Suprapubic skin (tissue), 4 donors: ENCODE results near the gene AEBP1. TPM values are rescaled to one million over a fixed set of nuclear protein-coding genes. Genes with fewer than 3 reads are reported as not detected.

Experiments used
- DNase-seq, 2 donors: peaks; one replicate each; pipeline ENCODE4 v3.0.0-alpha.2; 2019; ENCODE audit warnings: low spot score in 2 of 2
- H3K27ac ChIP-seq: fragments of 200-600 bp; sonication (generic); one replicate; pipeline ENCODE4 v1.5.1; 2019
- H3K27me3 ChIP-seq: fragments of 200-600 bp; sonication (generic); one replicate; pipeline ENCODE4 v1.5.1; 2019
- H3K36me3 ChIP-seq: fragments of 200-600 bp; sonication (generic); one replicate; pipeline ENCODE4 v1.5.1; 2019
- H3K4me1 ChIP-seq: fragments of 200-600 bp; sonication (generic); one replicate; pipeline ENCODE4 v1.5.1; 2019
- H3K4me3 ChIP-seq: fragments of 200-600 bp; sonication (generic); one replicate; pipeline ENCODE4 v1.5.1; 2019; ENCODE audit warnings: mild to moderate bottlenecking
- H3K9me3 ChIP-seq: fragments of 200-600 bp; sonication (generic); one replicate; pipeline ENCODE4 v1.5.1; 2019
- CTCF ChIP-seq, 2 donors: fragments of 200-600 bp in 1 of 2; fragments of 450-650 bp in 1 of 2; sonication (generic) in 1 of 2; IDR thresholded peaks; one replicate each; pipeline ENCODE4 v1.5.1; 2016 to 2019; ENCODE audit warnings: antibody characterized with exemption in 2 of 2, mild to moderate bottlenecking in 1 of 2, moderate library complexity in 1 of 2
- EP300 ChIP-seq: sonication (generic); formaldehyde crosslinking; IDR thresholded peaks from one replicate; pipeline ENCODE4 v1.6.1; 2017; ENCODE audit warnings: antibody characterized with exemption
- POLR2A ChIP-seq, 2 donors: fragments of 450-650 bp; IDR thresholded peaks; one replicate each; pipeline ENCODE4 v1.6.1; 2017; ENCODE audit warnings: antibody characterized with exemption in 2 of 2, mild to moderate bottlenecking in 2 of 2, moderate library complexity in 2 of 2
- POLR2AphosphoS5 ChIP-seq, 3 donors: sonication (generic); formaldehyde crosslinking; IDR thresholded peaks; one replicate each; pipeline ENCODE4 v1.6.1; 2017; ENCODE audit warnings: antibody characterized with exemption in 3 of 3
- WGBS: methylation state at CpG from one replicate; pipeline ENCODE4 v1.1.5; 2018; 5-methylcytosine and 5-hydroxymethylcytosine counted together
- total RNA-seq, 4 donors: library from RNA; depleted of rRNA; stranded (reverse); fragments of >200 nt; gene quantifications; one replicate each; pipeline ENCODE4 v1.1.0, GENCODE V29; 2016

AEBP1 gene
- total RNA-seq, 4 donors from 2014 or later, result 24.3 to 74.0 (median 43.3) TPM

GRCh38 chr7:44112997-44113763 lies 9.0 kb downstream of the AEBP1 start:
- peaks cover 90% of the 10 kb centered on the region for H3K36me3 ChIP-seq
- H3K27ac ChIP-seq, result no peak overlapping the region
- WGBS, result 74% methylated on average over 20 of the region's 34 CpGs
- H3K4me1 ChIP-seq, result peaks cover 7% of the 10 kb centered on the region
- H3K9me3 ChIP-seq, result no peaks in the 10 kb centered on the region
- H3K27me3 ChIP-seq, result no peaks in the 10 kb centered on the region
- DNase-seq, result no peak
- no peak overlapping the region for H3K4me3 ChIP-seq
- TF ChIP-seq POLR2A (IDR thresholded peaks at IDR 0.05) (no peak), EP300 (no peak), CTCF (IDR thresholded peaks at IDR 0.05) (no peak), POLR2AphosphoS5 (IDR thresholded peaks at IDR 0.05) (no peak)

DNA sequence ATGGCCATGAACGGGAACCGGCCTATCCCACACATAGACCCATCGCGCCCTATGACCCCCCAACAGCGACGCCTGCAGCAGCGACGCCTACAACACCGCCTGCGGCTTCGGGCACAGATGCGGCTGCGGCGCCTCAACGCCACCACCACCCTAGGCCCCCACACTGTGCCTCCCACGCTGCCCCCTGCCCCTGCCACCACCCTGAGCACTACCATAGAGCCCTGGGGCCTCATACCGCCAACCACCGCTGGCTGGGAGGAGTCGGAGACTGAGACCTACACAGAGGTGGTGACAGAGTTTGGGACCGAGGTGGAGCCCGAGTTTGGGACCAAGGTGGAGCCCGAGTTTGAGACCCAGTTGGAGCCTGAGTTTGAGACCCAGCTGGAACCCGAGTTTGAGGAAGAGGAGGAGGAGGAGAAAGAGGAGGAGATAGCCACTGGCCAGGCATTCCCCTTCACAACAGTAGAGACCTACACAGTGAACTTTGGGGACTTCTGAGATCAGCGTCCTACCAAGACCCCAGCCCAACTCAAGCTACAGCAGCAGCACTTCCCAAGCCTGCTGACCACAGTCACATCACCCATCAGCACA lies 9.7 kb downstream of the AEBP1 start:
- H3K27me3 ChIP-seq, result no peaks in the 10 kb centered on the region
- H3K36me3 ChIP-seq, result peaks cover 90% of the 10 kb centered on the region
- no peak for DNase-seq
- 90% methylated on average over 15 of the region's 24 CpGs for WGBS
- TF ChIP-seq EP300 (no peak), POLR2A (IDR thresholded peaks at IDR 0.05) (no peak), CTCF (IDR thresholded peaks at IDR 0.05) (no peak), POLR2AphosphoS5 (IDR thresholded peaks at IDR 0.05) (no peak)
- no peak overlapping the region for H3K4me3 ChIP-seq
- no peaks in the 10 kb centered on the region for H3K9me3 ChIP-seq
- no peak overlapping the region for H3K27ac ChIP-seq
- peaks cover 7% of the 10 kb centered on the region for H3K4me1 ChIP-seq

DNA sequence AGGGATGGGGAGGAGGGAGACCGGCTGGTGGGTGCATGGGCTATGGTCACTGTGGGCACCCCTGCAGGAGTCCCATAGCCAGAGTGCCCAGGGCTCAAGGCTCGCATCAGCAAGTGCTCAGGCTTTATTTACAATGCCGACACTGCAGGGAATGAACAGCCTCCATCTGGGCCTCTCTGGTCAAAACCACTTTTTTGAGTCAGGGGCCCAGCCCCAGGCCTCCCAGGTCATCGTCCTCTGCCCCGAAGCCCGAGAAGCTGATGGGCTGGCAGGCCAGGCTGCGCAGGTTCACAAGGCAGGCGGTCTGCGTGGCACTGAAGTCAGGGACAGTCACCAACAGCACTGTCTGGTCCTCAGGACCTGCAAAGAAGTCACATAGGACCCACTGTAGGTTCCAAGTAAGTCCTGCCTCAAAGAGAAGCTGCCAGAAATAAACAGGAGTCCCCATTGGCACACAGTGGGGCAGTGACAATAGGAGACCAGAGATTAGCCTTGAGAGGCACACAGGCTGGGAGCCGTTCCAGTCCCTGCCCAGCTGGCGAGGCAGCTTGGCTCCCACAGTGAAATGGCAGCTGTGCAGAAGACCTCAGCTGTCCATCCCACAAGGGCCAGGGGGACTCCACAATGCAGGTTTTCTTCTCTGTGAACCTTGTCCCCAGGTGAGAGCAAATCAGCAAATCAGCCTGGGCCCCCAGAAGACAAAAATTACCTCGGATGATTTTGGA lies 10.6 kb downstream of the AEBP1 start:
- 85% methylated on average over 5 of the region's 12 CpGs for WGBS
- no peak for TF ChIP-seq CTCF (IDR thresholded peaks at IDR 0.05)
- no peak for TF ChIP-seq EP300
- no peak for TF ChIP-seq POLR2A (IDR thresholded peaks at IDR 0.05)
- TF ChIP-seq POLR2AphosphoS5 (IDR thresholded peaks at IDR 0.05), result no peak
- no peak for DNase-seq
- H3K27me3 ChIP-seq, result no peaks in the 10 kb centered on the region
- no peaks in the 10 kb centered on the region for H3K9me3 ChIP-seq
- peaks cover 7% of the 10 kb centered on the region for H3K4me1 ChIP-seq
- no peak overlapping the region for H3K4me3 ChIP-seq
- H3K27ac ChIP-seq, result no peak overlapping the region
- H3K36me3 ChIP-seq, result peaks cover 93% of the 10 kb centered on the region

DNA sequence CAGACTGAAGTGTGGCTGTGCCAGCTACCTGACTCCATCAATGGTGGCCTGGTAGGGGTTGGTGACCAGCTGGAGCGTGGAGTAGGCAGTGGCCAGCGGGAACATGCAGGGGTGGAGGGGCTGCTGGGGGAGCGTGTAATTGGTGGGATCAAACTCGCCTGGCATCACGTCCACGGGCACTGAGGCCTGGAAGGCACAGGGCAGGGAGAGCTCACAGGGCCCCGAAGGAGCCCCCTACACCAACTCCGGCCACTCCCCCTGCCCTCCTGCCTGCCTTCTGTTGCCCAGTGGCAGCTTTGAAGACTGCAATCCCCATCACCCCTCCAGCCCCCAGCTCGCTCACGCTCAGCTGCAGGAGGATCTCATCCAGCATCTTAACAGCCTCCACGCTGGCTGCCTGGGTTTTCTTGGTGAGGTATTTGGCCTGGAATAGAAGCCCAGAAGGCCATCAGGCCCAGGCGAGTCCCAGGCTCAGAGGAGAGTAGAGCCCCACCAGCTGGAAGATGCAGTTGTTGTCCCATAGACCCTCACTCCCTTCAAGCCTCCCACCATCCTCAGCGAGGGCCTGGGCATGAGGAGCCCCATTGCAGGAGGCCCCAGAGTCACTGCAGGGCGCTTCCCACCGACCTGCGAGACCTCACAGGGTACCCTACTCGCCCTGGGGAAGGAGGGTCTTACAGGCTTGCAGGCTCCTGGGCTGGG lies 12.1 kb downstream of the AEBP1 start:
- DNase-seq, result no peak
- H3K4me1 ChIP-seq, result peaks cover 3% of the 10 kb centered on the region
- WGBS, result 87% methylated on average over 11 of the region's 17 CpGs
- peaks cover 94% of the 10 kb centered on the region for H3K36me3 ChIP-seq
- H3K4me3 ChIP-seq, result no peak overlapping the region
- no peaks in the 10 kb centered on the region for H3K27me3 ChIP-seq
- TF ChIP-seq POLR2AphosphoS5 (IDR thresholded peaks at IDR 0.05) (no peak), CTCF (IDR thresholded peaks at IDR 0.05) (no peak), POLR2A (IDR thresholded peaks at IDR 0.05) (no peak)
- H3K9me3 ChIP-seq, result no peaks in the 10 kb centered on the region
- H3K27ac ChIP-seq, result no peak overlapping the region
